Thoracic aorta (tissue), 2 donors: ENCODE results near the gene DYSF. TPM values are rescaled to one million over a fixed set of nuclear protein-coding genes. Genes with fewer than 3 reads are reported as not detected.

Source experiments
- ATAC-seq: fragments of 150-250 bp; one replicate; pipeline ENCODE4 v1.8.0; 2017; ENCODE audit warnings: low read depth; ENCODE audit not compliant: insufficient number of reproducible peaks, low FRiP score
- DNase-seq: peaks from one replicate; pipeline ENCODE4 v3.0.0-alpha.2; 2020; ENCODE audit warnings: low spot score
- H3K27ac ChIP-seq, 2 donors: fragments of 200-600 bp; sonication (generic); 1 replicate in 1 of 2; 2 replicates in 1 of 2; pipeline ENCODE4 v1.5.1; 2016; ENCODE audit warnings: mild to moderate bottlenecking in 2 of 2, moderate library complexity in 2 of 2
- H3K27me3 ChIP-seq: fragments of 200-600 bp; sonication (generic); replicated peaks from 2 replicates; pipeline ENCODE4 v1.6.0; 2016; ENCODE audit warnings: mild to moderate bottlenecking; ENCODE audit not compliant: insufficient read depth
- H3K36me3 ChIP-seq: fragments of 200-600 bp; sonication (generic); one replicate; pipeline ENCODE4 v1.5.1; 2016
- H3K4me1 ChIP-seq, 2 donors: fragments of 200-600 bp; sonication (generic); 1 replicate in 1 of 2; 2 replicates in 1 of 2; pipeline versions ENCODE4 v1.5.1 to v1.6.0; 2016; ENCODE audit warnings: low read depth in 2 of 2, mild to moderate bottlenecking in 1 of 2; ENCODE audit not compliant: control insufficient read depth in 1 of 2
- H3K4me3 ChIP-seq: fragments of 200-600 bp; sonication (generic); 2 replicates; pipeline ENCODE4 v1.5.1; 2016; ENCODE audit warnings: mild to moderate bottlenecking
- H3K9me3 ChIP-seq: fragments of 200-600 bp; sonication (generic); 2 replicates; pipeline ENCODE4 v1.5.1; 2016
- CTCF ChIP-seq: fragments of 200-600 bp; sonication (generic); IDR thresholded peaks from one replicate; pipeline ENCODE4 v1.5.1; 2019; ENCODE audit warnings: antibody characterized with exemption
- total RNA-seq, 2 donors: library from RNA; depleted of rRNA; stranded (reverse); fragments of >200 nt; gene quantifications; one replicate each; pipeline versions ENCODE4 v1.1.0 to v1.2.3, GENCODE V29; 2016

The DYSF gene
- total RNA-seq, 2 donors from 2014 or later: 13.0 to 15.2 TPM

- TF ChIP-seq CTCF: no peak
- DNase-seq: no peak
These were observed 122.6 kb downstream of the DYSF start for GRCh38 chr2:71575966-71576365.

GRCh38 chr2:71576541-71576940 lies 123.2 kb downstream of the DYSF start:
- Histone ChIP-seq H3K4me3 (no peak overlapping the region), H3K36me3 (no peaks in the 10 kb centered on the region), H3K27ac (peak overlapping the region; percentile 5 to 75), H3K4me1 (peaks cover 0 to 42% of the 10 kb centered on the region in 2 donors), H3K27me3 (no peaks in the 10 kb centered on the region), H3K9me3 (no peaks in the 10 kb centered on the region)
- peak; percentile 10 for DNase-seq
- no peak for ATAC-seq
- TF ChIP-seq CTCF: no peak

More at GRCh38 chr2:71575966-71576365, 122.6 kb downstream of the DYSF start:
- H3K27me3 ChIP-seq: no peaks in the 10 kb centered on the region
- H3K36me3 ChIP-seq: no peaks in the 10 kb centered on the region
- H3K27ac ChIP-seq: peak overlapping the region in 1 of 2 donors; percentile 75
- no peak overlapping the region for H3K4me3 ChIP-seq
- peaks cover 0 to 42% of the 10 kb centered on the region in 2 donors for H3K4me1 ChIP-seq
- no peaks in the 10 kb centered on the region for H3K9me3 ChIP-seq
- no peak for ATAC-seq

GRCh38 chr2:71577209-71577608 lies 123.8 kb downstream of the DYSF start:
- no peak for DNase-seq
- H3K27ac ChIP-seq: peak overlapping the region; percentile 5 to 75
- no peaks in the 10 kb centered on the region for H3K27me3 ChIP-seq
- H3K4me1 ChIP-seq: peaks cover 0 to 42% of the 10 kb centered on the region in 2 donors
- no peak for TF ChIP-seq CTCF
- H3K9me3 ChIP-seq: no peaks in the 10 kb centered on the region
- H3K4me3 ChIP-seq: no peak overlapping the region
- ATAC-seq: no peak
- H3K36me3 ChIP-seq: no peaks in the 10 kb centered on the region

- Histone ChIP-seq H3K36me3 (no peaks in the 10 kb centered on the region), H3K27me3 (no peaks in the 10 kb centered on the region), H3K4me1 (peaks cover 0 to 42% of the 10 kb centered on the region in 2 donors), H3K27ac (peak overlapping the region; percentile 70 to 81), H3K9me3 (no peaks in the 10 kb centered on the region), H3K4me3 (peak overlapping the region; percentile 42)
- no peak for TF ChIP-seq CTCF
- DNase-seq (peak; percentile 62), ATAC-seq (peak; percentile 52)
These were observed 125.5 kb downstream of the DYSF start for GRCh38 chr2:71578767-71579342.

GRCh38 chr2:71581026-71581425 lies 127.7 kb downstream of the DYSF start:
- Histone ChIP-seq H3K27ac (no peak overlapping the region), H3K4me3 (no peak overlapping the region), H3K27me3 (no peaks in the 10 kb centered on the region), H3K9me3 (no peaks in the 10 kb centered on the region), H3K4me1 (peaks cover 0 to 34% of the 10 kb centered on the region in 2 donors), H3K36me3 (no peaks in the 10 kb centered on the region)
- DNase-seq: no peak
- no peak for TF ChIP-seq CTCF
- ATAC-seq: no peak
